Endothelial cell of umbilical vein (primary cell): ENCODE measurements around the gene MAGI1. TPM values are rescaled to one million over a fixed set of nuclear protein-coding genes. Genes with fewer than 3 reads are reported as not detected.

ENCODE experiments used
- BruUV-seq: library from RNA; stranded (reverse); fragments of 400-500 nt; replicated peaks from 2 replicates; lab custom pipeline; 2021; lab: Mats Ljungman, UMichigan
- CTCF ChIA-PET: fragments of 300-600, 350-600 bp; sonication (Branson Sonifier 250); formaldehyde crosslinking; loops from one replicate; lab custom pipeline; 2021; ENCODE audit warnings: antibody characterized with exemption, inconsistent platforms; lab: Charles Lee
- POLR2A ChIA-PET: fragments of 300-600, 350-600 bp; sonication (Branson Sonifier 250); formaldehyde crosslinking; loops from one replicate; lab custom pipeline; 2021; ENCODE audit warnings: antibody characterized with exemption, inconsistent platforms; lab: Charles Lee
- DNase-seq: peaks from one replicate; pipeline ENCODE4 v3.0.0-alpha.2; 2011; ENCODE audit warnings: low read depth, low spot score
- FAIRE-seq: peaks from 2 replicates; lab custom pipeline; 2011; peaks lifted over from hg19 to GRCh38; lab: Jason Lieb, UNC
- H2AFZ ChIP-seq: 2 replicates; pipeline ENCODE4 v1.6.0; 2012; ENCODE audit warnings: low read depth, low read length, control low read depth, inconsistent platforms
- H3K27ac ChIP-seq: 2 replicates; pipeline ENCODE4 v1.5.1; 2011; ENCODE audit warnings: low read depth, mild to moderate bottlenecking, control low read depth, low read length, moderate library complexity; ENCODE audit not compliant: insufficient read depth
- H3K27me3 ChIP-seq, 2 experiments: 2 replicates each; pipeline versions ENCODE4 v1.6.0 to v1.6.1; 2011; ENCODE audit warnings: low read length in 2 of 2, mixed read lengths in 1 of 2; ENCODE audit not compliant: control insufficient read depth in 2 of 2, insufficient read depth in 2 of 2
- H3K36me3 ChIP-seq, 2 experiments: 2 replicates in 1 of 2; 3 replicates in 1 of 2; pipeline ENCODE4 v1.5.1; 2011; ENCODE audit warnings: low read length in 2 of 2, mild to moderate bottlenecking in 1 of 2, moderate library complexity in 1 of 2; ENCODE audit not compliant: control insufficient read depth in 2 of 2, insufficient read depth in 2 of 2; ENCODE audit errors: extremely low read depth in 1 of 2
- H3K4me1 ChIP-seq: 3 replicates; pipeline ENCODE4 v1.5.1; 2011; ENCODE audit warnings: mild to moderate bottlenecking, low read length; ENCODE audit not compliant: control insufficient read depth, insufficient read depth; ENCODE audit errors: extremely low read depth
- H3K4me2 ChIP-seq: 2 replicates; pipeline ENCODE4 v1.6.1; 2011; ENCODE audit warnings: low read length, control low read depth, mixed read lengths; ENCODE audit not compliant: insufficient read depth
- H3K4me3 ChIP-seq, 3 experiments: fragments of 200-600 bp in 1 of 3; sonication (generic), shearing (Covaris generic) in 1 of 3; replicated peaks in 1 of 3; 2 replicates each; pipeline ENCODE4 v1.5.1; 2011 to 2016; ENCODE audit warnings: control low read depth in 3 of 3, low read length in 3 of 3, mild to moderate bottlenecking in 2 of 3, inconsistent platforms in 1 of 3, low read depth in 1 of 3, moderate library complexity in 1 of 3; ENCODE audit not compliant: insufficient read depth in 1 of 3
- H3K79me2 ChIP-seq: 2 replicates; pipeline ENCODE4 v1.6.0; 2012; ENCODE audit warnings: low read length, inconsistent platforms; ENCODE audit not compliant: control insufficient read depth, insufficient read depth
- H3K9ac ChIP-seq: replicated peaks from 2 replicates; pipeline ENCODE3; 2011; ENCODE audit warnings: low read length, control low read depth; ENCODE audit not compliant: insufficient read depth; ENCODE audit errors: extremely low read depth
- H3K9me1 ChIP-seq: replicated peaks from 3 replicates; pipeline ENCODE4 v1.6.0; 2011; ENCODE audit warnings: mild to moderate bottlenecking, low read length; ENCODE audit not compliant: control insufficient read depth, insufficient read depth; ENCODE audit errors: extremely low read depth
- H3K9me3 ChIP-seq: replicated peaks from 2 replicates; pipeline ENCODE4 v1.5.1; 2012; ENCODE audit warnings: low read length, inconsistent platforms; ENCODE audit not compliant: control insufficient read depth, insufficient read depth
- H4K20me1 ChIP-seq: replicated peaks from 2 replicates; pipeline ENCODE3; 2011; ENCODE audit warnings: mild to moderate bottlenecking, low read length; ENCODE audit not compliant: control insufficient read depth, insufficient read depth; ENCODE audit errors: extremely low read depth
- CTCF ChIP-seq, 2 donors: IDR thresholded peaks; 1 replicate in 1 of 2; 2 replicates in 1 of 2; pipeline ENCODE4 v1.5.1; 2011; ENCODE audit warnings: low read length in 2 of 2, mild to moderate bottlenecking in 2 of 2, moderate library complexity in 2 of 2, control low read depth in 1 of 2, inconsistent platforms in 1 of 2, low read depth in 1 of 2; ENCODE audit not compliant: insufficient read depth in 1 of 2; ENCODE audit errors: extremely low read depth in 1 of 2
- EZH2 ChIP-seq: IDR thresholded peaks from 2 replicates; pipeline ENCODE4 v1.6.1; 2012; ENCODE audit warnings: borderline replicate concordance, low read depth, mild to moderate bottlenecking, moderate library complexity, low read length, inconsistent platforms; ENCODE audit not compliant: severe bottlenecking
- FOS ChIP-seq: IDR thresholded peaks from 2 replicates; pipeline ENCODE4 v1.6.1; 2011; ENCODE audit warnings: mild to moderate bottlenecking, low read length, moderate library complexity, borderline replicate concordance; ENCODE audit not compliant: insufficient read depth
- GATA2 ChIP-seq: IDR thresholded peaks from 2 replicates; pipeline ENCODE4 v1.7.0; 2011; ENCODE audit warnings: low read depth, mild to moderate bottlenecking, moderate library complexity, mixed read lengths, low read length; ENCODE audit not compliant: insufficient read length, insufficient read depth
- JUN ChIP-seq: IDR thresholded peaks from 2 replicates; pipeline ENCODE4 v1.6.1; 2011; ENCODE audit warnings: borderline replicate concordance, low read depth; ENCODE audit not compliant: insufficient read length, insufficient read depth
- MAX ChIP-seq: IDR thresholded peaks from 2 replicates; pipeline ENCODE4 v1.6.1; 2011; ENCODE audit not compliant: insufficient read depth, insufficient read length
- MYC ChIP-seq: IDR thresholded peaks from one replicate; pipeline ENCODE4 v1.6.1; 2011; ENCODE audit warnings: mild to moderate bottlenecking, low read depth, low read length
- POLR2A ChIP-seq: IDR thresholded peaks from 2 replicates; pipeline ENCODE4 v1.6.1; 2012; ENCODE audit warnings: low read depth, mild to moderate bottlenecking, control low read depth, low read length
- POLR2AphosphoS5 ChIP-seq: IDR thresholded peaks from 2 replicates; pipeline ENCODE4 v1.6.1; 2012; ENCODE audit warnings: low read depth, mild to moderate bottlenecking, control low read depth, low read length, moderate library complexity; ENCODE audit not compliant: insufficient read depth
- dilution Hi-C: fragments of 300-500 bp; cut with MboI; formaldehyde crosslinking; loops from one replicate; pipeline ENCODE4 v1.15.0; 2019; ENCODE audit warnings: low sequenced_read_pairs; ENCODE audit not compliant: extremely low pct_ligation_motif_present
- intact Hi-C: fragments of 100-400 bp; cut with micrococcal nuclease; formaldehyde crosslinking; loops from one replicate; pipeline ENCODE4 v1.10.0; 2022
- polyA plus RNA-seq, 4 experiments: library from polyadenylated mRNA; depleted of rRNA in 3 of 4; stranded (reverse) in 3 of 4; unstranded in 1 of 4; fragments of >200 nt; gene quantifications; 2 replicates each; pipeline versions ENCODE4 v1.2.1 to v1.2.3, GENCODE V29; 2011 to 2012; ENCODE audit warnings: missing spikeins in 1 of 4
- total RNA-seq: library from RNA; stranded (reverse); gene quantifications from 2 replicates; pipeline ENCODE4 v1.2.3, GENCODE V29; 2021

MAGI1 gene
- total and polyA plus RNA-seq, 2 donors (not counting 3 experiments of a cell fraction or from before 2014, with no cell fraction given), result 10.1 to 47.9 TPM

- Histone ChIP-seq H3K36me3 (no peaks in the 10 kb centered on the region), H3K4me3 (no peak overlapping the region), H3K4me2 (no peak overlapping the region), H3K9me3 (no peaks in the 10 kb centered on the region), H3K27ac (no peak overlapping the region), H3K9me1 (no peaks in the 10 kb centered on the region), H3K9ac (no peak overlapping the region), H4K20me1 (peaks cover 4% of the 10 kb centered on the region), H3K27me3 (no peaks in the 10 kb centered on the region), H3K79me2 (no peaks in the 10 kb centered on the region), H3K4me1 (no peaks in the 10 kb centered on the region), H2AFZ (no peak overlapping the region)
- no TSS peak for BruUV-seq
- TF ChIP-seq POLR2A (no peak), MAX (no peak), FOS (peak; percentile 26)
- ChIA-PET POLR2A (interaction anchor here (0.7 kb wide), 1 partner anchor 14 kb away, joined by 3 read pairs; no protein-coding TSS in a partner anchor), CTCF (no interaction called here)
- FAIRE-seq (no peak), DNase-seq (peak; percentile 48)
- intact Hi-C loops, result no loop called here
- dilution Hi-C loops, result no loop called here
Measured at GRCh38 chr3:65604863-65605526, 433.7 kb downstream of the MAGI1 start.

- no peak for FAIRE-seq
- BruUV-seq, result no TSS peak
Measured at GRCh38 chr3:65603631-65604030, 435.1 kb downstream of the MAGI1 start.

More at GRCh38 chr3:65603631-65604030, 435.1 kb downstream of the MAGI1 start:
- H3K79me2 ChIP-seq, result no peaks in the 10 kb centered on the region
- no peaks in the 10 kb centered on the region for H3K4me1 ChIP-seq
- TF ChIP-seq MAX, result no peak
- TF ChIP-seq EZH2, result no peak
- TF ChIP-seq FOS, result no peak
- TF ChIP-seq POLR2A, result no peak
- TF ChIP-seq JUN, result no peak
- TF ChIP-seq GATA2, result no peak
- TF ChIP-seq MYC, result no peak
- TF ChIP-seq CTCF (IDR thresholded peaks at IDR 0.05; ENCODE audit: extremely low read depth in 1 of 2, insufficient read depth in 1 of 2, low read depth in 1 of 2, low read length in 2 of 2), result no peak
- no peak for TF ChIP-seq POLR2AphosphoS5
- no peak overlapping the region for H3K4me3 ChIP-seq
- CTCF ChIA-PET, result no interaction called here
- peaks cover 7 to 10% of the 10 kb centered on the region in 2 experiments for H3K27me3 ChIP-seq
- no peaks in the 10 kb centered on the region for H3K9me3 ChIP-seq
- intact Hi-C loops, result no loop called here
- peaks cover 4% of the 10 kb centered on the region for H4K20me1 ChIP-seq
- H3K27ac ChIP-seq, result no peak overlapping the region
- no peak overlapping the region for H3K9ac ChIP-seq
- no peak for DNase-seq
- no peaks in the 10 kb centered on the region for H3K9me1 ChIP-seq
- no peaks in the 10 kb centered on the region for H3K36me3 ChIP-seq
- H2AFZ ChIP-seq, result no peak overlapping the region
- dilution Hi-C loops, result no loop called here
- POLR2A ChIA-PET, result no interaction called here
- H3K4me2 ChIP-seq, result no peak overlapping the region
